PFSK-1 (cell line): ENCODE results near the gene SYF2.

Experiments used
- FOXP2 ChIP-seq: optimal IDR thresholded peaks from 2 replicates; pipeline ENCODE3; 2011; ENCODE audit warnings: borderline replicate concordance, control low read depth, inconsistent platforms; ENCODE audit not compliant: insufficient read depth; ENCODE audit errors: extremely low read length, extremely low read depth
- POLR2AphosphoS5 ChIP-seq: IDR thresholded peaks from 2 replicates; pipeline ENCODE4 v1.6.1; 2012; ENCODE audit warnings: low read depth, mild to moderate bottlenecking, control low read depth, low read length, moderate library complexity
- SIN3A ChIP-seq: IDR thresholded peaks from 2 replicates; pipeline ENCODE4 v1.6.1; 2012; ENCODE audit warnings: mild to moderate bottlenecking, low read length, moderate library complexity, borderline replicate concordance; ENCODE audit not compliant: insufficient read depth
- TAF1 ChIP-seq: IDR thresholded peaks from 2 replicates; pipeline ENCODE4 v1.6.1; 2012; ENCODE audit warnings: low read length, control low read depth, borderline replicate concordance; ENCODE audit not compliant: insufficient read depth
- TF ChIP-seq, protein P1 (sequence below), 2 experiments: IDR thresholded peaks; 2 replicates each; pipeline versions ENCODE4 v1.6.1 to v1.8.0; 2011 to 2012; ENCODE audit warnings: low read depth in 2 of 2, low read length in 2 of 2, control low read depth in 1 of 2, inconsistent platforms in 1 of 2, mild to moderate bottlenecking in 1 of 2, moderate library complexity in 1 of 2; ENCODE audit not compliant: insufficient read depth in 1 of 2

SYF2 gene

GRCh38 chr1:25210728-25211127 is 21.6 kb downstream of the SYF2 start:
- TF ChIP-seq, protein P1, sequence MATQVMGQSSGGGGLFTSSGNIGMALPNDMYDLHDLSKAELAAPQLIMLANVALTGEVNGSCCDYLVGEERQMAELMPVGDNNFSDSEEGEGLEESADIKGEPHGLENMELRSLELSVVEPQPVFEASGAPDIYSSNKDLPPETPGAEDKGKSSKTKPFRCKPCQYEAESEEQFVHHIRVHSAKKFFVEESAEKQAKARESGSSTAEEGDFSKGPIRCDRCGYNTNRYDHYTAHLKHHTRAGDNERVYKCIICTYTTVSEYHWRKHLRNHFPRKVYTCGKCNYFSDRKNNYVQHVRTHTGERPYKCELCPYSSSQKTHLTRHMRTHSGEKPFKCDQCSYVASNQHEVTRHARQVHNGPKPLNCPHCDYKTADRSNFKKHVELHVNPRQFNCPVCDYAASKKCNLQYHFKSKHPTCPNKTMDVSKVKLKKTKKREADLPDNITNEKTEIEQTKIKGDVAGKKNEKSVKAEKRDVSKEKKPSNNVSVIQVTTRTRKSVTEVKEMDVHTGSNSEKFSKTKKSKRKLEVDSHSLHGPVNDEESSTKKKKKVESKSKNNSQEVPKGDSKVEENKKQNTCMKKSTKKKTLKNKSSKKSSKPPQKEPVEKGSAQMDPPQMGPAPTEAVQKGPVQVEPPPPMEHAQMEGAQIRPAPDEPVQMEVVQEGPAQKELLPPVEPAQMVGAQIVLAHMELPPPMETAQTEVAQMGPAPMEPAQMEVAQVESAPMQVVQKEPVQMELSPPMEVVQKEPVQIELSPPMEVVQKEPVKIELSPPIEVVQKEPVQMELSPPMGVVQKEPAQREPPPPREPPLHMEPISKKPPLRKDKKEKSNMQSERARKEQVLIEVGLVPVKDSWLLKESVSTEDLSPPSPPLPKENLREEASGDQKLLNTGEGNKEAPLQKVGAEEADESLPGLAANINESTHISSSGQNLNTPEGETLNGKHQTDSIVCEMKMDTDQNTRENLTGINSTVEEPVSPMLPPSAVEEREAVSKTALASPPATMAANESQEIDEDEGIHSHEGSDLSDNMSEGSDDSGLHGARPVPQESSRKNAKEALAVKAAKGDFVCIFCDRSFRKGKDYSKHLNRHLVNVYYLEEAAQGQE (IDR thresholded peaks at IDR 0.05; ENCODE audit: insufficient read depth in 1 of 2, low read depth in 2 of 2, low read length in 2 of 2) = no peak
- TF ChIP-seq SIN3A = no peak
- no peak for TF ChIP-seq FOXP2
- no peak for TF ChIP-seq TAF1
- TF ChIP-seq POLR2AphosphoS5 = no peak

- TF ChIP-seq, protein P1 (IDR thresholded peaks at IDR 0.05; ENCODE audit: insufficient read depth in 1 of 2, low read depth in 2 of 2, low read length in 2 of 2) = no peak
- TF ChIP-seq FOXP2 (no peak), POLR2AphosphoS5 (no peak), SIN3A (no peak)
Observed at GRCh38 chr1:25209516-25209915, 22.8 kb downstream of the SYF2 start.

DNA sequence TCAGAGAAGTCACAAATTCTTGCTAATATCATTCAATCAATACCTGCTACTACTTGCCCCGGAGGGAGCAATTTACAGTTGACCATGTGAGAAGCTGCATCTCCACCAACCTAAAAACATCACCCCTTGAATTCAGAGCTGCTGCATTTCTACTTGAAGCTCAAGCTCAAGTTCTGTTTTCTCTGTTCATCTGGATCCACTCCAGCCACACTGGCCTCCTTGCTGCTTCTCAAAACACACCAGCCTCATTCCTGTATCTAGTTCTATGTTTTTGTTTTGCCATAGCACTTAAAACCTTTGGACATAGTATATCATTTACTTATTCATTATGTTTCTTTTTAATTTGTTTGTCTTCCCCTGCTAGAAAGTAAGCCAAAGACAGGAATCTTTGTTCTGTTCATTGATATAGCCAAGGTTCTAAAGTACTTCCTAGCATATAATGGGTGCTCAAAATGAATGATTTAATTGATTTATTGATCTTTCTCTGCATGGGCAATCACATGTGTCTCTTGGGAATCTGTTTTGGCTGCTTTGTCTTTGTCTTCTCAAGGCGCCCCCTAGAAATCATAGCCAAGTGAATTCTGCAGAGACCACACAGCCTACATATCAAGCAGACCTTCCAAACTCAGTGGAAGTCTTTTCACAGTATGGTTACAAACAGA is 23.6 kb downstream of the SYF2 start:
- TF ChIP-seq SIN3A (no peak), POLR2AphosphoS5 (no peak), FOXP2 (no peak), TAF1 (no peak)
- TF ChIP-seq, protein P1 (IDR thresholded peaks at IDR 0.05; ENCODE audit: insufficient read depth in 1 of 2, low read depth in 2 of 2, low read length in 2 of 2) = no peak

- TF ChIP-seq POLR2AphosphoS5 = no peak
- TF ChIP-seq FOXP2 = no peak
- TF ChIP-seq, protein P1 (IDR thresholded peaks at IDR 0.05; ENCODE audit: insufficient read depth in 1 of 2, low read depth in 2 of 2, low read length in 2 of 2) = no peak
- no peak for TF ChIP-seq SIN3A
- TF ChIP-seq TAF1 = no peak
Observed at GRCh38 chr1:25208092-25208491, 24.2 kb downstream of the SYF2 start.

- TF ChIP-seq FOXP2 (no peak), TAF1 (no peak), SIN3A (no peak), POLR2AphosphoS5 (no peak)
- TF ChIP-seq, protein P1 (IDR thresholded peaks at IDR 0.05; ENCODE audit: insufficient read depth in 1 of 2, low read depth in 2 of 2, low read length in 2 of 2) = no peak
Observed at GRCh38 chr1:25206201-25206600, 26.1 kb downstream of the SYF2 start.
